HTR-8/SVneo (cell line): ENCODE data around the gene DACT3.

Experiments
- DNase-seq: peaks from one replicate; pipeline ENCODE4 v3.0.0; 2011; ENCODE audit warnings: low spot score, mixed read lengths; ENCODE audit not compliant: insufficient read length
- FAIRE-seq: peaks from 2 replicates; lab custom pipeline; 2011; peaks lifted over from hg19 to GRCh38; lab: Jason Lieb, UNC

Gene DACT3

DNA sequence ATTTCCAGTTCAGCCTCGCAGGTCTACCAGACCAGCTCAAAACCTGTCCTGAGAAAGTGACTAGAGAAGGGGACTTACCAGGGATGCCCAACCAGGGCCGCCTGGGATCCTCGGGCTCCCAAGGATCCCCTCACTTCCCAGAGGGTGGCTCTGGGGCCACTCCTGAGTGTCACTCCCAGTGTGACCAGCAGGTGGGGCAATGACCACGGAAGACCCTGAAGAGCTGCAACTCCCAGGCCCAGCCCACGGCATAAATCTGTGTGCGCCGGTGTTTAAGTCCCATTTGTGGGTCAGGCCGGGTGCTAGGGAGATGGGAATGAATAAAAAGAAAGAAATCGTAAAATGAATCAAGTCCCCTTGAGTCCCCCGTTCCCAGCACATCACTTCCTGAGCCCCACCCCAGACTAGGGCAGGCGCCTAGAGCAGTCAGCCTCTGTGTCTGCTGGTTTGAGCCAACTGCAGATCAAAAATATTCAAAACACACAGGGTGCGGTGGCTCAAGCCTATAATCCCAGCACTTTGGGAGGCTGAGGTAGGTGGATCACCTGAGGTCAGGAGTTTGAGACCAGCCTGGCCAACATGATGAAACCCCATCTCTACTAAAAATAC, 46.8 kb downstream of the DACT3 start:
- FAIRE-seq = peak; percentile 63
- peak; percentile 85 for DNase-seq

DNA sequence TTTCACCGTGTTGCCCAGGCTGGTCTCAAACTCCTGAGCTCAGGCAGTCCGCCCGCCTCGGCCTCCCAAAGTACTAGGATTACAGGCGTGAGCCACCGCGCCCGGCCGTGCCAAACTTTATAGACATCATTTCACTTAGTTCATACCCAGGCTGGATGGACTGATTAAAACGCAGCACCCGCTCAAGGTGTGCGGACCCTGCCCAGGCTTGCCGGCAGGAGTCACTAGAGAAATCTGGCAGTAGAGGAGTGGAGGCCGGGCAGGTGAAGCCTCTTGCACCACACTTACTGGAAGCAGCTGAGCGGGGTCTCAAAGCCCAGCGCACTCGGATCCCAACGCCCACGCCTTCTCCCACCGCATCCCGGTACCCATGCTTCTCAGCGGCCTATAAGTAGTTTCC, 47.5 kb downstream of the DACT3 start:
- no peak for DNase-seq
- no peak for FAIRE-seq

DNA sequence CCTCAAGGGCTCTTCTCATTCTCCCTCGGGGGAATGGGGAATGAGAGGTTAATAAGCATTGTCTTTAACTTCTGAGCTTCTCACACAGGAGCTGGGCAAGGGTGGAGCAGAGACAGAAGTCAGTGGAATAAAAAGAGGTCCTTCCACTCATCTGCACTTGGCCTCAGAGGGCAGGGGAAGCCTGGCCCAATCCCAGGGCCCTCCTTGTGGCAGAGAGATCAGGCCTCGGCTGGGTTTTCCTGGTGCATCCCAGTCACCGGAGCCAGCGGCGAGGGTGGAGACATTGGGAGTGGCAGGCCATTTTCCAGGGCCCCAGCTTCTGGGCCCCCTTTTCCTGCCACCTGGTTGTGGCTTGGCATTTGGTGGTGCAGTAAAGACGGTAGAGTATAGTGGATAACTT, 49.2 kb downstream of the DACT3 start:
- FAIRE-seq (no peak), DNase-seq (no peak)

DNA sequence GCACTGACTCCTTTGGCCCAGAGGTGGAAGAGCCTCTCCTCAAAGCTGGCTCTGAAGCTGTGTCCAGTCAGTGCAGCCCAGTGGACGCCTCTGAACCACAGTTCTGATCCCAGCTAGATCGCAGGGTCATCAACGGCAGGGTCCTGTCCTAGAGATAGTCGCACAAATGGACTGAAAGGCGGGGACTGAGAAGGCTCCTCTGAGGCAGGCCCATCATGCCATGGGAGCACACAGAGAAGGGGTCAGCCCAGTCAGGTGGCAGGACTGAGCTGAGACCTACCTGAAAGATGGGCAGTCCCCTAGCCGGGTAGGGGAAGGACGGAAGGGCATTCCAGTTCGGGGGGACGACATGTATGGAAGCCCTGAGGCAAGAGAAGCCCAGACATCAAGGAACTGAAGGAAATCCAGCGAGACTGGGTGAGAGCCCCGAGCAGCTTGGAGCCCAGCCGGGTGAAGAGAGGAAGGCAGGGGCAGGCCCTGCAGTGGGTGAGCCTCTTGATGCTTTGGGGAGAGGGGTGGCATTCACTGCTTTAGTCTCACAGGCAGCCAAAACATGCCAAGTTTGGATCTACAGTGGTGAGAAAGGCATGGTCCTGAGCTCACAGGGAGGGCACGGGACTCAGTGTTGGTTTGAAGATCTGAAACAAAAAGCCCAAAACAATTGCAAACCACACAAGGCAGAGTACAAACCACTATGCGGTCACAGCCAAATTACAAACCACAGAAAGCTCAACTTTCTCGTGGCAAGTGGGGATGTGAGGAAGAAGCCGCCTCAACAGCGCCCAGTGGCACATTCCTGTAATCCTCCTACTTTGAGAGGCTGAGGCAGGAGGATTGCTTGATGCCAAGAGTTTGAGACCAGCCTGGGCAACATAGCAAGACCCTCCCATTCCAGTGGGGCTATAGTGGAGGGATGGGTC, 49.9 kb downstream of the DACT3 start:
- FAIRE-seq = peak; percentile 26
- no peak for DNase-seq

DNA sequence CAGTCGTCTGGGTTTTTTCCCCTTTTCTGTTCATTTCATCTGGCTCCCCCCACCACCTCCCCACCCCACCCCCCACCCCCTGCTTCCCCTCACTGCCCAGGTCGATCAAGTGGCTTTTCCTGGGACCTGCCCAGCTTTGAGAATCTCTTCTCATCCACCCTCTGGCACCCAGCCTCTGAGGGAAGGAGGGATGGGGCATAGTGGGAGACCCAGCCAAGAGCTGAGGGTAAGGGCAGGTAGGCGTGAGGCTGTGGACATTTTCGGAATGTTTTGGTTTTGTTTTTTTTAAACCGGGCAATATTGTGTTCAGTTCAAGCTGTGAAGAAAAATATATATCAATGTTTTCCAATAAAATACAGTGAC, 50.6 kb downstream of the DACT3 start:
- DNase-seq = no peak
- FAIRE-seq = no peak

DNA sequence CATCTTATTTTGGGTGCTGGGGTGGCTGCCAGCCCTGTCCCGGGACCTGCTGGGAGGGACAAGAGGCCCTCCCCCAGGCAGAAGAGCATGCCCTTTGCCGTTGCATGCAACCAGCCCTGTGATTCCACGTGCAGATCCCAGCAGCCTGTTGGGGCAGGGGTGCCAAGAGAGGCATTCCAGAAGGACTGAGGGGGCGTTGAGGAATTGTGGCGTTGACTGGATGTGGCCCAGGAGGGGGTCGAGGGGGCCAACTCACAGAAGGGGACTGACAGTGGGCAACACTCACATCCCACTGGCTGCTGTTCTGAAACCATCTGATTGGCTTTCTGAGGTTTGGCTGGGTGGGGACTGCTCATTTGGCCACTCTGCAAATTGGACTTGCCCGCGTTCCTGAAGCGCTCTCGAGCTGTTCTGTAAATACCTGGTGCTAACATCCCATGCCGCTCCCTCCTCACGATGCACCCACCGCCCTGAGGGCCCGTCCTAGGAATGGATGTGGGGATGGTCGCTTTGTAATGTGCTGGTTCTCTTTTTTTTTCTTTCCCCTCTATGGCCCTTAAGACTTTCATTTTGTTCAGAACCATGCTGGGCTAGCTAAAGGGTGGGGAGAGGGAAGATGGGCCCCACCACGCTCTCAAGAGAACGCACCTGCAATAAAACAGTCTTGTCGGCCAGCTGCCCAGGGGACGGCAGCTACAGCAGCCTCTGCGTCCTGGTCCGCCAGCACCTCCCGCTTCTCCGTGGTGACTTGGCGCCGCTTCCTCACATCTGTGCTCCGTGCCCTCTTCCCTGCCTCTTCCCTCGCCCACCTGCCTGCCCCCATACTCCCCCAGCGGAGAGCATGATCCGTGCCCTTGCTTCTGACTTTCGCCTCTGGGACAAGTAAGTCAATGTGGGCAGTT, 51.2 kb downstream of the DACT3 start:
- no peak for FAIRE-seq
- no peak for DNase-seq

GRCh38 chr19:46608581-46609345, 52.2 kb downstream of the DACT3 start:
- no peak for FAIRE-seq
- no peak for DNase-seq

DNA sequence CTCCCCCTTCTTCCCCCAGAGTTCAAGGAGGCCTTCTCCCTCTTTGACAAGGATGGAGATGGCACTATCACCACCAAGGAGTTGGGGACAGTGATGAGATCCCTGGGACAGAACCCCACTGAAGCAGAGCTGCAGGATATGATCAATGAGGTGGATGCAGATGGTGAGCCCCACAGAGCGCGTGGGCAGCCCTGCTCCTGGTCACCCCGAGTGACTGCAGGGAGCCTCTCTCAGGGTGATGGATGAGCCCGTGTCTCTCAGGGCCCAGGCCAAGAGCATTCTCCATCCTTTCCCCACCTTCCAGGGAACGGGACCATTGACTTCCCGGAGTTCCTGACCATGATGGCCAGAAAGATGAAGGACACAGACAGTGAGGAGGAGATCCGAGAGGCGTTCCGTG, 52.8 kb downstream of the DACT3 start:
- no peak for DNase-seq
- FAIRE-seq = no peak

- FAIRE-seq (no peak), DNase-seq (no peak)
Observed at GRCh38 chr19:46607448-46607841, 53.5 kb downstream of the DACT3 start.

- DNase-seq (no peak), FAIRE-seq (no peak)
Observed at GRCh38 chr19:46606681-46607447, 54.1 kb downstream of the DACT3 start.

DNA sequence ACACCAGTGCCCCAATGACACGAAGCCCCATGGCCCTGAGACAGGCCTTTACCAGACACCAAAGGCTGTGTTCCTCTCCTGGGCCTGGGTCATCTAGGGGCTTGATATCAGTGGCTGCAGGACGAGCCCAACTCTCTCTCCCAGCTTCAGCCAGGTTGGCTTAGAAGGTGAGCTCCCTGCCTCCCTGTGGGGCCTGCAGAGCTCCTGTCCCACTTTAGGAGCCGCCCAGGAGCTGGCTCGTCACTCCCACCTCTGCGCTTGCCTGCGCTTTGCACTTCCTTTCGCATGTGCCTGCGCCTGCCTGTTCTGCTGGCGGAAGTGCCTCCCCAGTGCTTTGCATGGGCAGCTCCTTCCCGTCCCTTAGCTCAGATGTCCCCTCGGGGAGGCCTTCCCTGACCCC, 55.0 kb downstream of the DACT3 start:
- no peak for FAIRE-seq

DNA sequence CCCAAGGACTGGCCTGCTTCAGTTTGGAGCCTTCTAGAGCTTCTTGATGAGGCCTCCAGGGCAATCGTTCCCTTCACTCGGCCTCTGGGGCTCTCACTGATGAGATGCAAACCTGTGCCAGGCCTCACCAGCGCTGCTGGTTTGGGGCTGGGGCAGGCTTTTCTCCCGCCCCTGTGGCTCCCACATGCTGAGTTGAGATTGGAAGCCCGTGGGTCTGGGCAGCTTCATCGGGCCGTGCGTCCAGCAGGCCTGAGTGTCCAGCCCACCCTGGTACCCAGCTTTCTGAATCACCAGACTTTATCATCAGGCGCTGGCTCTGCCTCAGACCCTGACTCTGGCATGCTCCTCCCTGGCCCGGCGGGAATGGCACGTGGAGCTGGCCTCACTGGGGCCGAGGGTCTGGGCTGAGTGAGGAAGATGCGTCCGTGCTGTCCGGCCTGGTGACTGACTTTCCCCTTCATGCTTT, 55.6 kb downstream of the DACT3 start:
- DNase-seq (no peak), FAIRE-seq (no peak)

More for the DNA sequence above, 55.0 kb downstream of the DACT3 start:
- DNase-seq = no peak

DNA sequence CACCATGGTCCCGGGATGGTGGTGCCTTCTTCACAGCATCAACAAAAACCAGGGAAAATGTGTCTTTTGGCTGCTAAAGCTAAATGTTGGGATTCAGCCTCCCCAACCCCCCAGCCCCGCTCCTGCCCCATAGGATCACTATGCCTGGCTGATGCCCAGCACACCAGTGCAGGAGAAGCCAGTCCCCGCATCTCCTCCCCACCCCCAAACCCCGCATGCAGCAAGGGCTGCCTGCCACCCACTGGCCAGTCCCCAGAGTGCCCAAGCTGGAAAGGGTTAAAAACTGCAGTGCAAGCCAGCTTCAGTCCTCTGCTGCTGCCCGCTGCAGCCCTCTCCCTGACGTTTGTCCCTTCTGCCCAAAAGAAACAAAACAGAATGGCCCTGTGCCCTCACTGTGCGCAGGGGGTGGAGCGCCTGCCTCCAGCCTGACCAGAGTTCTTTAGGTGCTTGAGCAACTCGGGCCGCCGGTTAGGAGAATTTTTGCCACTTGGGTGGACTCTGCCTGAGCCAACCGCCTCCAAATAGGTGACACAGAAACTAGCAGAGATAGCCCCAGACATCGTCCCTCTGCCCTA, 56.1 kb downstream of the DACT3 start:
- FAIRE-seq (no peak), DNase-seq (no peak)

DNA sequence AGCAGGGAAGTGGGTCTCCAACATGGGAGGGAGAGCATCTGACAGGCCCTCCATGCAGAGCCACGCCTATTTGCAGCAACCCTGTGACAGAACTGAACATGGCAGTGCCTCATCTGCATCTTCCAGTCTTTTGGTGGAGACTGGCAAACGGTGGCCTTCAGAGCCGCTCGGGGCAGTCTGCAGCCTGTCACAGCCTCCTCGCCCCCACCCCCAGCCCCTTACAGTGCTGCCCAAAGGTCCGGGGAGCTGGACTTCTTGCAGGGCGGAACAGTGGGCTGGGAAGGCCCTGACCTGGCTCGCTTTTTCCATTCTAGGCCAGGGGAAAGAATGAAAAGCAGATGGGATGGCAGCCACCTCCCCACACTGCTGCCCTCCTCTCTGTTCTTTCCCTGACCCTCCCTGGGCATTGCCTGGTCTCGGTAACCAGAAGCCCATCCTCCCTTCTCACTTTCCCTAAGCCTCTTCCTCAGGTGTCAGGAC, 57.2 kb downstream of the DACT3 start:
- DNase-seq = no peak
- FAIRE-seq = no peak

GRCh38 chr19:46603195-46603637, 57.8 kb downstream of the DACT3 start:
- DNase-seq = no peak
- FAIRE-seq = no peak

- FAIRE-seq (no peak), DNase-seq (no peak)
Observed at GRCh38 chr19:46602392-46603194, 58.4 kb downstream of the DACT3 start.

- DNase-seq = no peak
- FAIRE-seq = no peak
Observed at GRCh38 chr19:46601318-46602224, 59.4 kb downstream of the DACT3 start, which contains the start of gene CALM3. CALM3 (plus strand) TSS chr19:46601330; CDS start chr19:46601435, 105 bp downstream.
